Measurements from ENCODE around the gene RBM33.

The RBM33 gene

DNA sequence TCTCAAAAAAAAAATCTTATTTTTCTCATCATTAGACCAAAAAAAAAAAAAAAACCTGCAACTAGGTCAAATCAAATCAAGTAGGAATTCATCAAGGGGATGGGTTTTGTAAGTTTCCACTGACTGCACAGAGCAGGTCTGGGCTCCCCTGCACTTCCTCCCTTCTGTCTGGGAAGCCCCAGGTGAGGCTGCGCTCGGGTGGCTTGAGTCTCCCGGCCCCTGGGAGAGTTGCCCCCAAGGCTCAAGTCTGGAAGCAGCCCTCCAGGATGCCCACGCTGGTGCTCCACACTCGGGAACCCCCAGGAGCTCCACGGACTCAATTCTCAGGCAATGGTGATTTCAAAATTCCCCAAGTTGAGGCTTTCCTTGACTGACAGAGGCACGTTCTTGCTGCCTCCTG lies 41.7 kb upstream of the RBM33 start:
- no peak for TF ChIP-seq ZNF138 (tag by site-specific recombination; IDR thresholded peaks at IDR 0.05; ENCODE audit: borderline replicate concordance)
- TF ChIP-seq GLI4 (tag by site-specific recombination; IDR thresholded peaks at IDR 0.05), result no peak
- no peak for TF ChIP-seq YY1 (tag by site-specific recombination; IDR thresholded peaks at IDR 0.05)
- no peak for TF ChIP-seq KLF9 (tag by site-specific recombination; IDR thresholded peaks at IDR 0.05; ENCODE audit: low read depth)
- TF ChIP-seq, protein P1, sequence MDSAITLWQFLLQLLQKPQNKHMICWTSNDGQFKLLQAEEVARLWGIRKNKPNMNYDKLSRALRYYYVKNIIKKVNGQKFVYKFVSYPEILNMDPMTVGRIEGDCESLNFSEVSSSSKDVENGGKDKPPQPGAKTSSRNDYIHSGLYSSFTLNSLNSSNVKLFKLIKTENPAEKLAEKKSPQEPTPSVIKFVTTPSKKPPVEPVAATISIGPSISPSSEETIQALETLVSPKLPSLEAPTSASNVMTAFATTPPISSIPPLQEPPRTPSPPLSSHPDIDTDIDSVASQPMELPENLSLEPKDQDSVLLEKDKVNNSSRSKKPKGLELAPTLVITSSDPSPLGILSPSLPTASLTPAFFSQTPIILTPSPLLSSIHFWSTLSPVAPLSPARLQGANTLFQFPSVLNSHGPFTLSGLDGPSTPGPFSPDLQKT (IDR thresholded peaks at IDR 0.05; ENCODE audit: borderline replicate concordance, low read depth, low read length), result no peak
- no peak for TF ChIP-seq ZNF791 (tag by site-specific recombination; IDR thresholded peaks at IDR 0.05)
- TF ChIP-seq, protein P2, sequence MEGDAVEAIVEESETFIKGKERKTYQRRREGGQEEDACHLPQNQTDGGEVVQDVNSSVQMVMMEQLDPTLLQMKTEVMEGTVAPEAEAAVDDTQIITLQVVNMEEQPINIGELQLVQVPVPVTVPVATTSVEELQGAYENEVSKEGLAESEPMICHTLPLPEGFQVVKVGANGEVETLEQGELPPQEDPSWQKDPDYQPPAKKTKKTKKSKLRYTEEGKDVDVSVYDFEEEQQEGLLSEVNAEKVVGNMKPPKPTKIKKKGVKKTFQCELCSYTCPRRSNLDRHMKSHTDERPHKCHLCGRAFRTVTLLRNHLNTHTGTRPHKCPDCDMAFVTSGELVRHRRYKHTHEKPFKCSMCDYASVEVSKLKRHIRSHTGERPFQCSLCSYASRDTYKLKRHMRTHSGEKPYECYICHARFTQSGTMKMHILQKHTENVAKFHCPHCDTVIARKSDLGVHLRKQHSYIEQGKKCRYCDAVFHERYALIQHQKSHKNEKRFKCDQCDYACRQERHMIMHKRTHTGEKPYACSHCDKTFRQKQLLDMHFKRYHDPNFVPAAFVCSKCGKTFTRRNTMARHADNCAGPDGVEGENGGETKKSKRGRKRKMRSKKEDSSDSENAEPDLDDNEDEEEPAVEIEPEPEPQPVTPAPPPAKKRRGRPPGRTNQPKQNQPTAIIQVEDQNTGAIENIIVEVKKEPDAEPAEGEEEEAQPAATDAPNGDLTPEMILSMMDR (tag by site-specific recombination; IDR thresholded peaks at IDR 0.05), result no peak
- no peak for TF ChIP-seq ZNF24 (tag by site-specific recombination; IDR thresholded peaks at IDR 0.05)
- TF ChIP-seq ZNF2 (tag by site-specific recombination; IDR thresholded peaks at IDR 0.05), result no peak
- no peak for TF ChIP-seq ZBTB1 (tag by site-specific recombination; IDR thresholded peaks at IDR 0.05)
- no peak for TF ChIP-seq RBAK (tag by site-specific recombination; IDR thresholded peaks at IDR 0.05)
- TF ChIP-seq ZNF585B (tag by site-specific recombination; IDR thresholded peaks at IDR 0.05), result no peak
- no peak for TF ChIP-seq ZNF785 (tag by site-specific recombination; IDR thresholded peaks at IDR 0.05)
- no peak for TF ChIP-seq ZNF571 (tag by site-specific recombination; IDR thresholded peaks at IDR 0.05)
- CTCF ChIA-PET, result interaction anchor here (0.6 to 1.2 kb wide), 2 partner anchors 165 to 258 kb away, joined by 3 to 4 read pairs; no protein-coding TSS in a partner anchor

DNA sequence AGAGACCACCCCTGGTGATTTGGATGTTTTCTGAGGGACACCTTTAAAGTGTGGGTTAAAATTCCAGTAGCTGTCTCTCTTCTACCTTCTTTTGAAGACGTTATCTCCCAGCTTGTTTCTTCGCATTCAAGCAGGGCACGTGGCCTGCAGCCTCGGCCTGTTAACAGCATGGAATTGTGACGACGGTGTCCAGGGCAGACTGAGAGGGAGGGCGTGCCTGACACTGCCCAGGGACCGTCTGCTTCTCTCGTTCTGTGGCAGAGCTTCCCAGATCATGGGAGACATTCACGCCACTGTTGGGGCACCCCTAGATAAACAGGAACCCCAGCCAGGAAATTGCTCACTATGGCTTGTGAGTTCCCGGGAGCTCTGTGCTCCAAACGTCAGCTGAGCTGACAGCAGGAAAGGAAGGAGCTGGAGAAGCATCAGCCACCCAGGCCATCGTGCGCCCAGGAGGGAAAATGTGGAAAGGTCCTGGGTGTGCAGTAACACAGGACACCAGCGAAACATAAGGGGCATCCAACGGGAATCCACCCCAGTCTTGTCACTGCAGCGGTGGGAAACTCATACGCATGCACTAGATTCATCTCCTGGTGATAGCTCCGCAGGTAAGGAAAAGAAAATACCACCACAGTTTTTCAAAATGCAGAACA lies 41.1 kb upstream of the RBM33 start:
- CTCF ChIA-PET, result interaction anchor here (0.6 to 1.2 kb wide), 3 partner anchors 33 to 258 kb away, joined by 3 to 4 read pairs (median 3); no protein-coding TSS in a partner anchor

More for the DNA sequence above, 41.7 kb upstream of the RBM33 start:
- Histone ChIP-seq H3K9me3 (ENCODE audit: control insufficient read depth, insufficient read depth, low read depth, low read length) (no peaks in the 10 kb centered on the region), H3K4me3 (ENCODE audit: low read depth, low read length) (no peak overlapping the region), H3K27ac (ENCODE audit: extremely low read depth, low read depth, low read length) (no peak overlapping the region), H3K4me1 (ENCODE audit: control insufficient read depth, insufficient read depth, low read length) (no peaks in the 10 kb centered on the region), H3K36me3 (ENCODE audit: control insufficient read depth in 2 of 2, insufficient read depth in 1 of 2, low read length in 2 of 2) (no peaks in the 10 kb centered on the region)
- POLR2A ChIA-PET, result no interaction called here

DNA sequence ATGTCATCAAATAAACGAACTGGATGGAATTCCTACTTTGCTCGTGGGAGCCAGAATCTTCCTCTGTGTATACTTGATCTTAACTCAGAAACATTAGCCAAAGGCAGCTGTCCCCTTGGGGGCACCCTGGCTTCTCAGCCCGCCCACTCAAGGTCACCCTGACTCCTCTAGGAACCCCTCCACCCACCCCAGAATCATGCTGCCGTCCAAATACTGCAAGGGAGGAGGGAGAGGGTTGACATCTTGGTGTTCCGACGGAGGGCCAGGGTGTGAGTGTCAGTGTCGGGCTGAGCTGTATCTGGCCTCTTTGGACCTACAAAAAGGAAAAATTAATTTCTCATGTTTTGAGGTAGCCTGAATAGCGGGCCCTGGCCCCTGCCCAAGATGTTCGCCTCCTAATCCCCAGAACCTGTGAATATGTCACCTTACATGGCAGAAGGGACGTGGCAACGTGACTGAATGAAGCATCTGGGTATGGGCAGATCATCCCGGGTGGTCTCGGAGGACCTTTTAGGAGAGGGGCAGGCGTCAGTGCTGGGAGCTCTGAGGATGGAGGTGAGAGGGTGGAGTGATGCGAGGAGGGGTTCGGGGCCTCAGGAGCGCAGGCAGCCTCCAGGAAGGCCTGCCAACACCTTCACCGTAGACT lies 40.5 kb upstream of the RBM33 start:
- CTCF ChIA-PET, result interaction anchor here (0.6 to 2.0 kb wide), 4 partner anchors 8 to 163 kb away, joined by 3 to 9 read pairs (median 3); no protein-coding TSS in a partner anchor
- POLR2A ChIA-PET, result no interaction called here
- H3K4me1 ChIP-seq (ENCODE audit: control insufficient read depth, insufficient read depth, low read length), result no peaks in the 10 kb centered on the region
- no peak overlapping the region for H3K4me3 ChIP-seq (ENCODE audit: low read depth, low read length)
- H3K27ac ChIP-seq (ENCODE audit: extremely low read depth, low read depth, low read length), result no peak overlapping the region
- H3K9me3 ChIP-seq (ENCODE audit: control insufficient read depth, insufficient read depth, low read depth, low read length), result no peaks in the 10 kb centered on the region
- no peaks in the 10 kb centered on the region for H3K36me3 ChIP-seq (ENCODE audit: control insufficient read depth in 2 of 2, insufficient read depth in 1 of 2, low read length in 2 of 2)
- TF ChIP-seq ZNF48 (tag by site-specific recombination; IDR thresholded peaks at IDR 0.05) (no peak), ZNF561 (tag by site-specific recombination; IDR thresholded peaks at IDR 0.05; ENCODE audit: borderline replicate concordance) (no peak), ZNF433 (tag by site-specific recombination; IDR thresholded peaks at IDR 0.05; ENCODE audit: low read depth) (no peak)
- TF ChIP-seq, protein P3, sequence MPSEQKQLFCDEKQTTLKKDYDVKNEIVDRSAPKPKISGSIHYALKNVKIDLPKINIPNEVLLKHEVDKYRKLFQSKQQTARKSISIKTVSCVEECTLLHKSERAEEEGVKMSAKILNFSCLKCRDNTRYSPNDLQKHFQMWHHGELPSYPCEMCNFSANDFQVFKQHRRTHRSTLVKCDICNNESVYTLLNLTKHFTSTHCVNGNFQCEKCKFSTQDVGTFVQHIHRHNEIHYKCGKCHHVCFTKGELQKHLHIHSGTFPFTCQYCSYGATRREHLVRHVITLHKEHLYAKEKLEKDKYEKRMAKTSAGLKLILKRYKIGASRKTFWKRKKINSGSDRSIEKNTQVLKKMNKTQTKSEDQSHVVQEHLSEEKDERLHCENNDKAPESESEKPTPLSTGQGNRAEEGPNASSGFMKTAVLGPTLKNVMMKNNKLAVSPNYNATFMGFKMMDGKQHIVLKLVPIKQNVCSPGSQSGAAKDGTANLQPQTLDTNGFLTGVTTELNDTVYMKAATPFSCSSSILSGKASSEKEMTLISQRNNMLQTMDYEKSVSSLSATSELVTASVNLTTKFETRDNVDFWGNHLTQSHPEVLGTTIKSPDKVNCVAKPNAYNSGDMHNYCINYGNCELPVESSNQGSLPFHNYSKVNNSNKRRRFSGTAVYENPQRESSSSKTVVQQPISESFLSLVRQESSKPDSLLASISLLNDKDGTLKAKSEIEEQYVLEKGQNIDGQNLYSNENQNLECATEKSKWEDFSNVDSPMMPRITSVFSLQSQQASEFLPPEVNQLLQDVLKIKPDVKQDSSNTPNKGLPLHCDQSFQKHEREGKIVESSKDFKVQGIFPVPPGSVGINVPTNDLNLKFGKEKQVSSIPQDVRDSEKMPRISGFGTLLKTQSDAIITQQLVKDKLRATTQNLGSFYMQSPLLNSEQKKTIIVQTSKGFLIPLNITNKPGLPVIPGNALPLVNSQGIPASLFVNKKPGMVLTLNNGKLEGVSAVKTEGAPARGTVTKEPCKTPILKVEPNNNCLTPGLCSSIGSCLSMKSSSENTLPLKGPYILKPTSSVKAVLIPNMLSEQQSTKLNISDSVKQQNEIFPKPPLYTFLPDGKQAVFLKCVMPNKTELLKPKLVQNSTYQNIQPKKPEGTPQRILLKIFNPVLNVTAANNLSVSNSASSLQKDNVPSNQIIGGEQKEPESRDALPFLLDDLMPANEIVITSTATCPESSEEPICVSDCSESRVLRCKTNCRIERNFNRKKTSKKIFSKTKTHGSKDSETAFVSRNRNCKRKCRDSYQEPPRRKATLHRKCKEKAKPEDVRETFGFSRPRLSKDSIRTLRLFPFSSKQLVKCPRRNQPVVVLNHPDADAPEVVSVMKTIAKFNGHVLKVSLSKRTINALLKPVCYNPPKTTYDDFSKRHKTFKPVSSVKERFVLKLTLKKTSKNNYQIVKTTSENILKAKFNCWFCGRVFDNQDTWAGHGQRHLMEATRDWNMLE (tag by site-specific recombination; conservative IDR thresholded peaks at IDR 0.05; ENCODE audit: low read depth), result no peak
- TF ChIP-seq, protein P4, sequence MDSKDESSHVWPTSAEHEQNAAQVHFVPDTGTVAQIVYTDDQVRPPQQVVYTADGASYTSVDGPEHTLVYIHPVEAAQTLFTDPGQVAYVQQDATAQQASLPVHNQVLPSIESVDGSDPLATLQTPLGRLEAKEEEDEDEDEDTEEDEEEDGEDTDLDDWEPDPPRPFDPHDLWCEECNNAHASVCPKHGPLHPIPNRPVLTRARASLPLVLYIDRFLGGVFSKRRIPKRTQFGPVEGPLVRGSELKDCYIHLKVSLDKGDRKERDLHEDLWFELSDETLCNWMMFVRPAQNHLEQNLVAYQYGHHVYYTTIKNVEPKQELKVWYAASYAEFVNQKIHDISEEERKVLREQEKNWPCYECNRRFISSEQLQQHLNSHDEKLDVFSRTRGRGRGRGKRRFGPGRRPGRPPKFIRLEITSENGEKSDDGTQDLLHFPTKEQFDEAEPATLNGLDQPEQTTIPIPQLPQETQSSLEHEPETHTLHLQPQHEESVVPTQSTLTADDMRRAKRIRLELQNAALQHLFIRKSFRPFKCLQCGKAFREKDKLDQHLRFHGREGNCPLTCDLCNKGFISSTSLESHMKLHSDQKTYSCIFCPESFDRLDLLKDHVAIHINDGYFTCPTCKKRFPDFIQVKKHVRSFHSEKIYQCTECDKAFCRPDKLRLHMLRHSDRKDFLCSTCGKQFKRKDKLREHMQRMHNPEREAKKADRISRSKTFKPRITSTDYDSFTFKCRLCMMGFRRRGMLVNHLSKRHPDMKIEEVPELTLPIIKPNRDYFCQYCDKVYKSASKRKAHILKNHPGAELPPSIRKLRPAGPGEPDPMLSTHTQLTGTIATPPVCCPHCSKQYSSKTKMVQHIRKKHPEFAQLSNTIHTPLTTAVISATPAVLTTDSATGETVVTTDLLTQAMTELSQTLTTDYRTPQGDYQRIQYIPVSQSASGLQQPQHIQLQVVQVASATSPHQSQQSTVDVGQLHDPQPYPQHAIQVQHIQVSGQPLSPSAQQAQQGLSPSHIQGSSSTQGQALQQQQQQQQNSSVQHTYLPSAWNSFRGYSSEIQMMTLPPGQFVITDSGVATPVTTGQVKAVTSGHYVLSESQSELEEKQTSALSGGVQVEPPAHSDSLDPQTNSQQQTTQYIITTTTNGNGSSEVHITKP (tag by site-specific recombination; IDR thresholded peaks at IDR 0.05), result no peak

More for the DNA sequence above, 41.1 kb upstream of the RBM33 start:
- POLR2A ChIA-PET, result no interaction called here
- Histone ChIP-seq H3K4me3 (ENCODE audit: low read depth, low read length) (no peak overlapping the region), H3K36me3 (ENCODE audit: control insufficient read depth in 2 of 2, insufficient read depth in 1 of 2, low read length in 2 of 2) (no peaks in the 10 kb centered on the region), H3K27ac (ENCODE audit: extremely low read depth, low read depth, low read length) (no peak overlapping the region), H3K4me1 (ENCODE audit: control insufficient read depth, insufficient read depth, low read length) (no peaks in the 10 kb centered on the region), H3K9me3 (ENCODE audit: control insufficient read depth, insufficient read depth, low read depth, low read length) (no peaks in the 10 kb centered on the region)
- no peak for TF ChIP-seq ZNF112 (tag by site-specific recombination; IDR thresholded peaks at IDR 0.05)
